Measurements from ENCODE around the gene GASK1B.

DNA sequence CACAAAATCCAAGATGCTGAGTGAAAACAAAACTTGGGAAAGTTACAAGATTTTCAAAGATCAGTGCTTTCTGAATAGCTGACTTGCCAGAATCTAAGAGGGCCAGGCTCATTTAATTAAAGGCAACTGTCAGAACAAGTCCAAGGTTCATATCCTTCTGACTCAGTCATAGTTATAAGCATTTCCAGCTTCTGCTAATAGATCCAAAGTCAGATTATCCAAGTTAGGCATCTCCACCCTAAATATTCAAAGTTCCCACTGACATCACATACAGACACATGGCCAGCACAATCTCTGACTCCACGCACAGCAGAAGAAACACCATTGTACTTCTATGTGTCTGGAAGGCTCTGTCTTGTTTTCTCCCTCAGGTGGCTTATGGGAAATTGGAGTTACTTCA is 41.8 kb downstream of the GASK1B start:
- TF ChIP-seq, protein P1, sequence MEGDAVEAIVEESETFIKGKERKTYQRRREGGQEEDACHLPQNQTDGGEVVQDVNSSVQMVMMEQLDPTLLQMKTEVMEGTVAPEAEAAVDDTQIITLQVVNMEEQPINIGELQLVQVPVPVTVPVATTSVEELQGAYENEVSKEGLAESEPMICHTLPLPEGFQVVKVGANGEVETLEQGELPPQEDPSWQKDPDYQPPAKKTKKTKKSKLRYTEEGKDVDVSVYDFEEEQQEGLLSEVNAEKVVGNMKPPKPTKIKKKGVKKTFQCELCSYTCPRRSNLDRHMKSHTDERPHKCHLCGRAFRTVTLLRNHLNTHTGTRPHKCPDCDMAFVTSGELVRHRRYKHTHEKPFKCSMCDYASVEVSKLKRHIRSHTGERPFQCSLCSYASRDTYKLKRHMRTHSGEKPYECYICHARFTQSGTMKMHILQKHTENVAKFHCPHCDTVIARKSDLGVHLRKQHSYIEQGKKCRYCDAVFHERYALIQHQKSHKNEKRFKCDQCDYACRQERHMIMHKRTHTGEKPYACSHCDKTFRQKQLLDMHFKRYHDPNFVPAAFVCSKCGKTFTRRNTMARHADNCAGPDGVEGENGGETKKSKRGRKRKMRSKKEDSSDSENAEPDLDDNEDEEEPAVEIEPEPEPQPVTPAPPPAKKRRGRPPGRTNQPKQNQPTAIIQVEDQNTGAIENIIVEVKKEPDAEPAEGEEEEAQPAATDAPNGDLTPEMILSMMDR (IDR thresholded peaks at IDR 0.05) = no peak
- TF ChIP-seq POLR2AphosphoS5 (IDR thresholded peaks at IDR 0.05) = no peak

All from prostate gland (tissue), 2 donors.